H1 (cell line): ENCODE data around the gene SLC25A36. TPM values are rescaled to one million over a fixed set of nuclear protein-coding genes. Genes with fewer than 3 reads are reported as not detected.
"Not testable (repeated sequence)": the region's sequence is repeated elsewhere in the genome, so short reads cannot be mapped to it uniquely, and the experiment has no call there.

Source experiments
- CTCF ChIA-PET: fragments of 300-600 bp; sonication (Branson Sonifier 250); formaldehyde crosslinking; loops from one replicate; lab custom pipeline; 2021; ENCODE audit not compliant: partially characterized antibody; lab: Charles Lee
- POLR2A ChIA-PET: fragments of 300-600 bp; sonication (Branson Sonifier 250); formaldehyde crosslinking; loops from one replicate; lab custom pipeline; 2021; ENCODE audit warnings: inconsistent platforms; ENCODE audit not compliant: partially characterized antibody; lab: Charles Lee
- DNase-seq, 2 experiments: peaks; one replicate each; pipeline versions ENCODE4 v3.0.0 to v3.0.0-alpha.2; 2010 to 2022; ENCODE audit warnings: low spot score in 2 of 2, low read depth in 1 of 2, mixed read lengths in 1 of 2
- FAIRE-seq: peaks from 2 replicates; lab custom pipeline; 2011; peaks lifted over from hg19 to GRCh38; lab: Jason Lieb, UNC
- H2AFZ ChIP-seq: 2 replicates; pipeline ENCODE4 v1.8.1; 2012; ENCODE audit warnings: low read length, inconsistent platforms
- H2AK5ac ChIP-seq: 2 replicates; pipeline ENCODE4 v1.6.1; 2013; ENCODE audit warnings: low read depth, low read length
- H2BK120ac ChIP-seq: replicated peaks from 2 replicates; pipeline ENCODE3; 2013; ENCODE audit warnings: low read depth, low read length, inconsistent platforms
- H2BK12ac ChIP-seq: 2 replicates; pipeline ENCODE4 v1.6.1; 2013; ENCODE audit warnings: low read depth, low read length
- H2BK15ac ChIP-seq: 2 replicates; pipeline ENCODE4 v1.6.1; 2013; ENCODE audit warnings: low read length
- H2BK20ac ChIP-seq: 2 replicates; pipeline ENCODE4 v1.6.1; 2013; ENCODE audit warnings: low read length
- H2BK5ac ChIP-seq: 2 replicates; pipeline ENCODE4 v1.6.1; 2013; ENCODE audit warnings: low read depth, low read length
- H3K14ac ChIP-seq: 2 replicates; pipeline ENCODE4 v1.6.1; 2013; ENCODE audit warnings: inconsistent platforms; ENCODE audit not compliant: insufficient read length
- H3K18ac ChIP-seq: 2 replicates; pipeline ENCODE4 v1.6.1; 2013; ENCODE audit warnings: low read length; ENCODE audit errors: extremely low read depth
- H3K23ac ChIP-seq: 2 replicates; pipeline ENCODE4 v1.6.1; 2013; ENCODE audit warnings: inconsistent platforms; ENCODE audit not compliant: insufficient read length
- H3K23me2 ChIP-seq: 2 replicates; pipeline ENCODE4 v1.6.1; 2013; ENCODE audit warnings: low read depth, low read length
- H3K27ac ChIP-seq: 2 replicates; pipeline ENCODE4 v1.6.1; 2011; ENCODE audit warnings: low read depth, low read length, inconsistent platforms
- H3K27me3 ChIP-seq, 4 experiments: replicated peaks in 1 of 4; 1 replicate in 1 of 4; 2 replicates in 3 of 4; pipeline versions ENCODE4 v1.6.1 to v1.8.1; 2011 to 2013; ENCODE audit warnings: low read length in 3 of 4, mild to moderate bottlenecking in 3 of 4, inconsistent platforms in 2 of 4, mixed read lengths in 2 of 4, moderate library complexity in 1 of 4; ENCODE audit not compliant: control insufficient read depth in 3 of 4, insufficient read depth in 3 of 4; ENCODE audit errors: extremely low read depth in 1 of 4
- H3K36me3 ChIP-seq, 4 experiments: 2 replicates each; pipeline versions ENCODE4 v1.6.1 to v1.8.1; 2011 to 2013; ENCODE audit warnings: mild to moderate bottlenecking in 4 of 4, low read length in 3 of 4, moderate library complexity in 2 of 4, control low read depth in 1 of 4, inconsistent platforms in 1 of 4; ENCODE audit not compliant: insufficient read depth in 4 of 4, control insufficient read depth in 2 of 4
- H3K4ac ChIP-seq: replicated peaks from 2 replicates; pipeline ENCODE3; 2013; ENCODE audit warnings: low read length, low read depth, mixed read lengths, inconsistent platforms; ENCODE audit not compliant: insufficient read length
- H3K4me1 ChIP-seq, 4 experiments: replicated peaks in 1 of 4; 1 replicate in 1 of 4; 2 replicates in 3 of 4; pipeline versions ENCODE4 v1.6.1 to v1.8.1; 2011 to 2013; ENCODE audit warnings: low read length in 3 of 4, inconsistent platforms in 2 of 4, mixed read lengths in 1 of 4; ENCODE audit not compliant: insufficient read depth in 4 of 4, control insufficient read depth in 3 of 4
- H3K4me2 ChIP-seq, 2 experiments: 2 replicates each; pipeline versions ENCODE4 v1.6.1 to v1.8.1; 2011 to 2013; ENCODE audit warnings: low read depth in 2 of 2, low read length in 2 of 2, control low read depth in 1 of 2, inconsistent platforms in 1 of 2, mild to moderate bottlenecking in 1 of 2; ENCODE audit not compliant: insufficient read depth in 1 of 2
- H3K4me3 ChIP-seq, 4 experiments: fragments of 200-600, 300-600 bp in 1 of 4; sonication (generic), shearing (Covaris generic), sonication (Bioruptor Twin) in 1 of 4; 2 replicates each; pipeline versions ENCODE4 v1.5.1 to v1.8.1; 2011 to 2016; ENCODE audit warnings: low read length in 4 of 4, low read depth in 3 of 4, control low read depth in 2 of 4, inconsistent platforms in 2 of 4, mild to moderate bottlenecking in 2 of 4, mixed read lengths in 1 of 4, moderate library complexity in 1 of 4; ENCODE audit not compliant: insufficient read depth in 2 of 4; ENCODE audit errors: extremely low read depth in 1 of 4
- H3K56ac ChIP-seq: replicated peaks from 2 replicates; pipeline ENCODE3; 2013; ENCODE audit warnings: low read depth, mild to moderate bottlenecking, mixed read lengths, low read length, inconsistent platforms; ENCODE audit not compliant: insufficient read length
- H3K79me1 ChIP-seq: 2 replicates; pipeline ENCODE4 v1.6.1; 2013; ENCODE audit warnings: low read depth, low read length, control low read depth
- H3K79me2 ChIP-seq, 2 experiments: 2 replicates each; pipeline versions ENCODE4 v1.6.1 to v1.8.1; 2012 to 2013; ENCODE audit warnings: low read length in 2 of 2, mild to moderate bottlenecking in 2 of 2, inconsistent platforms in 1 of 2; ENCODE audit not compliant: insufficient read depth in 2 of 2, control insufficient read depth in 1 of 2
- H3K9ac ChIP-seq, 4 experiments: replicated peaks in 1 of 4; 1 replicate in 1 of 4; 2 replicates in 3 of 4; pipeline versions ENCODE4 v1.6.1 to v1.8.1; 2011 to 2013; ENCODE audit warnings: low read depth in 3 of 4, low read length in 3 of 4, control low read depth in 2 of 4, mild to moderate bottlenecking in 2 of 4, moderate library complexity in 2 of 4, inconsistent platforms in 1 of 4; ENCODE audit errors: extremely low read depth in 1 of 4
- H3K9me3 ChIP-seq, 2 experiments: 2 replicates each; pipeline versions ENCODE4 v1.6.1 to v1.8.1; 2012 to 2013; ENCODE audit warnings: mild to moderate bottlenecking in 2 of 2, moderate library complexity in 2 of 2, control low read depth in 1 of 2, inconsistent platforms in 1 of 2, low read depth in 1 of 2, low read length in 1 of 2, mixed read lengths in 1 of 2; ENCODE audit not compliant: insufficient read depth in 2 of 2
- H4K20me1 ChIP-seq, 2 experiments: replicated peaks in 1 of 2; 2 replicates each; pipeline versions ENCODE3 to v1.8.1; 2011 to 2013; ENCODE audit warnings: inconsistent platforms in 2 of 2, low read length in 2 of 2, mild to moderate bottlenecking in 1 of 2; ENCODE audit not compliant: insufficient read depth in 2 of 2, control insufficient read depth in 1 of 2
- H4K5ac ChIP-seq: 2 replicates; pipeline ENCODE4 v1.6.1; 2013; ENCODE audit warnings: low read length, low read depth, mixed read lengths, inconsistent platforms; ENCODE audit not compliant: insufficient read length
- H4K8ac ChIP-seq: 2 replicates; pipeline ENCODE4 v1.8.0; 2013; ENCODE audit warnings: mild to moderate bottlenecking, moderate library complexity, low read length, inconsistent platforms; ENCODE audit not compliant: insufficient read depth; ENCODE audit errors: extremely low read depth
- H4K91ac ChIP-seq: replicated peaks from 2 replicates; pipeline ENCODE3; 2013; ENCODE audit warnings: low read length, mixed read lengths, inconsistent platforms; ENCODE audit not compliant: insufficient read length
- YY1 ChIP-seq: IDR thresholded peaks from 2 replicates; pipeline ENCODE4 v1.6.1; 2011; ENCODE audit warnings: low read depth, mild to moderate bottlenecking, low read length
- WGBS, 2 experiments: shearing (Covaris generic) in 1 of 2; methylation state at CpG; one replicate each; pipeline versions ENCODE4 v1.1.6 to v1.1.7; 2013 to 2015; ENCODE audit warnings: low lambda C conversion rate in 2 of 2, mixed read lengths in 2 of 2, inconsistent platforms in 1 of 2, low coverage in 1 of 2, missing lambda C conversion rate in 1 of 2; ENCODE audit not compliant: insufficient replicate concordance in 2 of 2, insufficient coverage in 1 of 2, insufficient read length in 1 of 2; ENCODE audit errors: extremely low coverage in 1 of 2, missing lambda C conversion rate in 1 of 2; 5-methylcytosine and 5-hydroxymethylcytosine counted together
- polyA plus RNA-seq, 7 experiments: library from polyadenylated mRNA; depleted of rRNA in 3 of 7; stranded (reverse) in 5 of 7; unstranded in 2 of 7; fragments of >200 nt in 5 of 7; fragments of 200-250 nt in 2 of 7; gene quantifications; 1 replicate in 5 of 7; 2 replicates in 1 of 7; 4 replicates in 1 of 7; pipeline versions ENCODE4 v1.2.1 to v1.2.3, GENCODE V29; 2011 to 2013; ENCODE audit warnings: missing spikeins in 2 of 7, mixed read lengths in 2 of 7
- total RNA-seq: library from RNA; stranded (reverse); fragmentation: NEBNext Ultra II Directional; extraction: Animal tissue kit (Norgen Biotek cat#: 25700); gene quantifications from 2 replicates; pipeline ENCODE4 v1.2.1, GENCODE V29; 2021

The SLC25A36 gene
- total and polyA plus RNA-seq, 2 of the 8 experiments (the other 6 are each of a cell fraction or from before 2014, with no cell fraction given): 42.9 to 71.8 TPM

DNA sequence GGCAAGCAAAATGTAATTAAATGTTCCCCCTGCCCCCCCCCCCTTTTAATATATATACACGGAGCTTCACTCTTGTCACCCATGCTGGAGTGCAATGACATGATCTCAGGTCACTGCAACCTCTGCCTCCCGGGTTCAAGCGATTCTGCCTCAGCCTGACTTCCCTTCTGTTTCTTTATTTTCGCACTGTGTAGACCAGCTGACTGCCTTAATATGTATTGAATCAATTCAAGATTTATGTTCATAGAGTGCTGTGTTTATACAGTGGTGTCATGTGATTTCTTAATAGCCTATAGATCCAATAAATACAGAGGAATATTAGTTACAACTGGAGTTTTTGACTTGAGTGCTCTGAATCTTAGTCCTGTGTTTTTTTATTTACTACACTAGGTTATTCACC lies 39.0 kb downstream of the SLC25A36 start (continued):
- no peak for TF ChIP-seq YY1

DNA sequence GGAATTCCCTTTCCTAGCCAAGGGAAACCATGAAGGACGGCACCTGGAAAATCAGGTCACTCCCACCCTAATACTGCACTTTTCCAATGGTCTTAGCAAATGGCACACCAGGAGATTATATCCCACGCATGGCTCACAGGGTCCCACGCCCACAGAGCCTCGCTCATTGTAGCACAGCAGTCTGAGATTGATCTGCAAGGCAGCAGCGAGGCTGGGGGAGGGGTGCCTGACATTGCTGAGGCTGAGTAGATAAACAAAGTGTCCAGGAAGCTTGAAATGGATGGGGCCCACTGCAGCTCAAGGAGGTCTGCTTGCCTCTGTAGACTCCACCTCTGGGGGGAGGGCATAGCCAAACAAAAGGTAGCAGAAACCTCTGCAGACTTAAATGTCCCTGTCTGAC lies 46.2 kb downstream of the SLC25A36 start:
- H3K27ac ChIP-seq, H2BK12ac ChIP-seq, H3K23ac ChIP-seq, H4K20me1 ChIP-seq, DNase-seq, H3K9ac ChIP-seq, FAIRE-seq, H3K27me3 ChIP-seq, H3K79me1 ChIP-seq, H2AFZ ChIP-seq, H2AK5ac ChIP-seq, H3K56ac ChIP-seq, H2BK120ac ChIP-seq, H4K91ac ChIP-seq, H3K36me3 ChIP-seq, H4K5ac ChIP-seq, H3K18ac ChIP-seq, H3K79me2 ChIP-seq, H4K8ac ChIP-seq, H3K4me2 ChIP-seq, H3K4me1 ChIP-seq, H3K4me3 ChIP-seq, H3K4ac ChIP-seq, POLR2A ChIA-PET, H2BK15ac ChIP-seq, H3K23me2 ChIP-seq, H2BK20ac ChIP-seq, H2BK5ac ChIP-seq, H3K14ac ChIP-seq: not testable (repeated sequence)
- 65% methylated on average over 5 of the region's 5 CpGs; no CpG with 5 or more reads in 1 of the 2 experiments for WGBS, 2 experiments
- peaks cover 11 to 12% of the 10 kb centered on the region in 2 experiments; a peak in 3 of 4 replicates for H3K9me3 ChIP-seq
- CTCF ChIA-PET: interaction anchor here (1.5 kb wide), 1 partner anchor 12 kb away, joined by 8 read pairs; no protein-coding TSS in a partner anchor
